Measurements from ENCODE around the gene B3GNT5.
"Not testable (repeated sequence)": the region's sequence is repeated elsewhere in the genome, so short reads cannot be mapped to it uniquely, and the experiment has no call there.

B3GNT5 gene, protein sequence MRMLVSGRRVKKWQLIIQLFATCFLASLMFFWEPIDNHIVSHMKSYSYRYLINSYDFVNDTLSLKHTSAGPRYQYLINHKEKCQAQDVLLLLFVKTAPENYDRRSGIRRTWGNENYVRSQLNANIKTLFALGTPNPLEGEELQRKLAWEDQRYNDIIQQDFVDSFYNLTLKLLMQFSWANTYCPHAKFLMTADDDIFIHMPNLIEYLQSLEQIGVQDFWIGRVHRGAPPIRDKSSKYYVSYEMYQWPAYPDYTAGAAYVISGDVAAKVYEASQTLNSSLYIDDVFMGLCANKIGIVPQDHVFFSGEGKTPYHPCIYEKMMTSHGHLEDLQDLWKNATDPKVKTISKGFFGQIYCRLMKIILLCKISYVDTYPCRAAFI

DNA sequence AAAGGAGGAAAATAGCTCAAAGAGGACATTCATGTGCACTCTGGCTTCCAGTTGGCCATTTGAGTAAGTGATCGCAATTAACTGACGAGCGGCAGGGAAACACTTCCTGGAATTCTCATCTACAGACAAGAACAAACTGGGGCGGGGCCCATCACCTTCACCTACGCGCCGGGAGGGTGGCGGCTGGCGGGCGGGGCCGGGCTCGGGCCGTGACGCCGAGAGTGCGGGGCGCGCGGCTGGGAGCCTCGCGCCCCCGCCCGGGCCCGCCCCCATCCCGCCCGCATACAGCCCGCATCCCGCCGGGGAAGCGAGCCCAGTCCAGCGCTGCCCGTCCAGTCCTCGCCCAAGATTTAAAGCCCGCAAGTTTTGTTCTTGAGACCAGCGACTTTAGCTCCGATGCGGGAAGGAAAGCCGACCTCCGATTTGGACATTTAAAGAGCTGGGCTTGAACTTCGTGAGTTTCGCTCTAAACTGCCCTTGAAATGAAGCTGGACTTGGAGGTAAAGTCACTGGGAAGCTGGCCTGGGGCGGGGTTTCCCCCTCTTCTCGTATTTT is at the start of gene B3GNT5:
B3GNT5 (plus strand) TSS at position 281 of the 555 bp plus-strand sequence. CDS start 16,546 bp downstream, outside the sequence.
- peak; percentile 90 for DNase-seq

DNA sequence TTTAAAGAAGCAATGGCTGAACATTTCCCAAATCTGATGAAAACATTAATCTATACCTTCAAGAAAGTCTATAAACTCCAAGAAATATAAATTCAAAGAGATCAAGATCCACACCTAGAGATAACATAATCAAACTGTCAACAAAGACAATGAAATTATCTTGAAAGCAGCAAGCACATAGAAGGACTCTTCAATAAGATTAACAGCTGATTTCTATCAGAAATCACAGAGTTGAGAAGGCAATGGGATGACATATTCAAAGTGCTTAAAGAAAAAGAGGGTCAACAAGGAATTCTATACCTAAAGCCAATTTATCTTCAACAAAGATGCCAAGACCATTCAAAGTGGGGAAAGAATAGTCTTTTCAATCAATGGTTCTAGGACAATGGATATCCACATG is 49.4 kb upstream of the B3GNT5 start:
- no peak for DNase-seq

DNA sequence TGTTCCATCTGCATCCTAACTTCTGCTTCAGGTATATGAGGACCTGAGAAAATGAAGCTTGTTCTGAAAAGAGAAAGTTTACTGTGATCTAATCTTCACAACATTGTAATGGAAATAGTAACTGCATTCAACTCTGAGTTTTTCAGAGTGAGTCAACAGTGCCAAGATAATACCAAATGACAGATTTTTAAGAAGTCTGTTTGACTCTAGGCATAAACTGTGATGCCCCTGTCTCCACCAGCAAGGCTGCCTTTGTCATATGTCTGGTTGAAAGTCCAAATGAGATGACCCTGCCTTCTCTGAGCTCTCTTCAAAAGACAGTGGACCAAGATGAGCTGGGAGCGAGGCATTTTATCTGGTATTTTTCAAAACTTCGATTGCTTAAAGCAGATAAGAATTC is 44.8 kb upstream of the B3GNT5 start:
- no peak for DNase-seq

DNA sequence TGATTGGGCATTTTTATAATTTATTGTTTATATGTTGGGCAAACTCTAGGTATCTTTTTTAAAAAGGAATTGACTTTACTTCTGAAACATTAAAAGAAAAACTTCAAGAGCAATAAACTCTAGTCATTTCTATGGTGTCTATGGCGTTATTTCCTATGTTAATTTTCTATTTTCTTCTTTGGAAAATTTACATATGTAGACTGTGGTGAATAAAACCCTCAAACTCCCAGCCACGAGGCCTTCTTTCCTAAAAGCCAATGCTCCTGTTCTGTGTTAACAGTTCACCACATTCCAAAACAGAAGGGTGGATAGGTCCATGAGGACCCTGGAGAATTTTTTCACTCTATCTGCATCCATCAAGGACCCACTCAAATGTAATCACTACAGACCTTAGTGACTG is 44.3 kb upstream of the B3GNT5 start:
- DNase-seq = no peak

DNA sequence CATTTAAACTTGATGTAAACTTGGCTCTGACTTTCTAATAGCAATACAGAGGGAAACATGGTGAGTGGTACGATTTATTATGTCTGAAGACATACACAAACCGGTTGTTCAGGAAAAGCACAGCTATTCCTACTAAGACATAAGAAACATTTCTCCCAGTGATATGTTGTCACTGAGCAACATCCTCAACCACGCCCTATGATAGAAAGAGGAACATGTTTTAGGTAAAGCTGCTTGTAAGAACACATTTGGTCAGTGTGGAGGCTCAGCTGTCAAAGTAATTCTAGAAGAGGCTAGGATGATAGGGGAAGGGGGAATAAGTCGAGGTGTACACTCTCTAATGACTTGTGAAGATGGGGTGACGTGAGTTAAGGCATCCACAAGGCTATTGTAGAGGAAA is 42.7 kb upstream of the B3GNT5 start:
- no peak for DNase-seq

DNA sequence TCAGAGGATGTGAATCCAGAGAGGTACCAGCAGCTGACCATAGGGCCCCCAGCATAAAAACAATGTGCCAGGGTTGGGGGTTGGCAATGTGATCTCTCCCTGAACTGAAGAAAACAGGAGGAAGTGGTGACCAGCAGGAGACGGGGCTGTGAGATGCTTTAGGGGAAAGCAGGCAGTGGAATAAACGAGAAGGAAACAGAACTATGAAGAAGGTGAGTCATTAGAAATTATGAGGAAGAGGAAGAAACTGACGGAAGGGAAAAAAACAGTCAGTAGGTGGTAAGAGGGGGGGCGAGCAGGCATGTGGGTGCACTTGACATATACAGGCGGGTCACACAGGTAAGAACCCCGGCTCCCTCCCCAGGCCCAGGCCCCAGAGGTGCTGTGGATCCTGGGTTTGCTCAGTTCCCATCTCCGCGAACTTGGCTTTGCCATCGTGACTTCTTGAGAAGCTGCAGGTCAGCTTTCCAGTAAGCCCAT is 42.2 kb upstream of the B3GNT5 start:
- DNase-seq = no peak

DNA sequence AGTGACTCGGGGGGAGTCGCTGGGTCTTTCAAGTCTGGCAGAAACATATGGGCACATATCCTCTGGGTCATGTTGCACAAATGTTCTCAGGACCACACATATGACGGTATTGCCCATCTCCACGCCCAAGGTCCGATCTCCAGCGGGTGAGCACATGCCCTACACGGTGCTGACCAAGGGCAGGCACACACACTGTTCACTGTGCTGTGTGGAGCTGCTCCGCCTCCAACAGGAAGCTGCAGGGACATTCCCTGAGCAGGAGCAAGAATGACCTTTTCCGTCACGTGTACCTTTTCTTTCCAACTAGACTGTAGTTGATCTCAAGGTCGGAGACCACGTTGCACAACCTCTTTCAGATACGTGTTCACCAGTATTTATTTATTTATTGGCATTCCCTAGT is 41.7 kb upstream of the B3GNT5 start:
- no peak for DNase-seq

DNA sequence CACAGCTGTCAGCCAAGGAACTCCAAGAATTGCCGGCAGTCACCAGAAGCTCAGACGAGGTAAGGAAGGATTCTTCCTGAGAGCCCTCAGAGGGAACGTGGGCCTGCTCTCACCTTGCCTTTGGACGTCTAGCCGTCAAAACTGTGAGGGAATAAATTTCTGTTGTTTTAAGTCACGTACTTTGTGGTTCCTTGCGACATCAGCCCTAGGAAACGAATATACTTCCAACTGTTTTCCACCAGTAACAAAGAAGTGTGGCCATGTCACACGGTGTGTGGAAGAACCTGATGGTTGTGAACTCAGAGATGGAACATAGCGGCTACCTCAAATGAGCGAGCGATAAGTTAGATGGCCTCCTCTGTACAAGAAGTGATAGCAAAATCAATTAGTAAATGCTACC is 41.0 kb upstream of the B3GNT5 start:
- no peak for DNase-seq

DNA sequence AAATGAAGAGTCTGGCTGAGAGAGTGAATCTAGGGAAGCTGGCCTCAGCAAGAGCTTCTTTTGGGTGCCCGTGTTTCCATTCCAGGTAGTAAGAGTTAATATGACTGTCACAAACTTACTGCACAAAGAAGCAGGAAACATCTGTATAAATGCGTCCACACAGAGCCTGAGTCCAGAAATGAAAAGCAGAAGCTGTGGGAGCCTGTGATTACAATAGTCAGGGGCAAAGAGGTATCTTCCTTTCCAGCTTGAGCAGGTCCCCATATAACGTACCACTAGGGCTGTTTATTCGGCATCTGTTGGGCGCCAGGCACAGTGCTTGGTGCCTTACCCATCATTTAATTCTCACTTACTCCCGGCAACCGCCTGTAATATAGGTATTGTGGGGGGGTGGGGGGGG is 40.5 kb upstream of the B3GNT5 start:
- DNase-seq = no peak

DNA sequence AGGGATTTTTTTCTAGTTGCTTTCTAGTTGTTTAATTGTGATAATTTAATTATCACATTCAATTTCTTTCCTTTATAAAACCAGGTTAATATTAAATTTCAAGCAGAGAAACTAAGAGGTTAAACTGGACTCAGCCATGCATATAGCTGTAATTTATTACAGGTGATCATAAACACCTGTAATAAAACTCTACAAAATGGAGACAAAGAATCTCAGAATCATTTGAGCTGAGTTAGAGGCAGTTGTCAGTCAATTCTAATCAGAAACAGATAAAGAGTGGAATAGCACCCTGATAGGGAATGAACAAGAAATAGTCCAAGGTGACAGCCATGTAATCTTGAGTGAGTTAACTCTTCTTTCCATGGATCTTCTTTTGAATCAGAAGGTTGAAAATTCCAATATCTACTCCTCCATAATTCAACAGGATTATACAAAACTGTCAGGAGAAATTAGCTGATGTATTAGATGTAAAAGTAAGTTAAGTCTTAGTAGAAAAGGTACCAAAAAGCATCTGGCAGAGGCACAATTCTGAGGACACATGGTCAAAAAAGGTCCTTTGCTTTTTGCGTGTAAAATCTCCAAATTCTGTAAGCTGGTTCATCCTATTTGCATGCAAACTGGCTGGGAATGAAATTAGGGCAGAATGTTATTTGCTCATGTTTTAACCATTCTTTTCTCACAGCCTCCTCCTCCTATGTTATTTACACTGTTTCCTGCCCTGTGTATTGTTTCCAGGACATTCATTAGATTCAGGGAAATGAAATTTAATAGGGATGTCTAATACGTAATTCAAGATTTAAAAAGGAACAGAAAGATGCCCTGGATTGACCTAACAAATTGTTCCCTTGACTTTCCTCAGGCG is 39.4 kb upstream of the B3GNT5 start:
- no peak for DNase-seq

DNA sequence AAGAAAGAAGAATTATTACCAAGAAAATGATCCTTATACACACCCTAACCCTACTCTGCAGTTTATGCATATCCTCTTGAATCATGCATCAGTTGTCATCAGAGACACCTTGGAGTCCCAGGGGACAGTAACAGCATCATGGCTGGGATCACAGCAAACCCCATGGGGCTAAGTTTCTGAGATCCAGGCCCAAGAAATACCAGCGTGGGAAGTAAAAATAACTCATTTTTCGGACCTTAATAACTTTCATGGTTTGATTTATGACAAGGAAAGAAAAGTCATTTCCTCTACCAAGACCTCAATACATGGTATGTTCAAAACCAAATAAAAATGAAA is 38.8 kb upstream of the B3GNT5 start:
- DNase-seq = no peak

DNA sequence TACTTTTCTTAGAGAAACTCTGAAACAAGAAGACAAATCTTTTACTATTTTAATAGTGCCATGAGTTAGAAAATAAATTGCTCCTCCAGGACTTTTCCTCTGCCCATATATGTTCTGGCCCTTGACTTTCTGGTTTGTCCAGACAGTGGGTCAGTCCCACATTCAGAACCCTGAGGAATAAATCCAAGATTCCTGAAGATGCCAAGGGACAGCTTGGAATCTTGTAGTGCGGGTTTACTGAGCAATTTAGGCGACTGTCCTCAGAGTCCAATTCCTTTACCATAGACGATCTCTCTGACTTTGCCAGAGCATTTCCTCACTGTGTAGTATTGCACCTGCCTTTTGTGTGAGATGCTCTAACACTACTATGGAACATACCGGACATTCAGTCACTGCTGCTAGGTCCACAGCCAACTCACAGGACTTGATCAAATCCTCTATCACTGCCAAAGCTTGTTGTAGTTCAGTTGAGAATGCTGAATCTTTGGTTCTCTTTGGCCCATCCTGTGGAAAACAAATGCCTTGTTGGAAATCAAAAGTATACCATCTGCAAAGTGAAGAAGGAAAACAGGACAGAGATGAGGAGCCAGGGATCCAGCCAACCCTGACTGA is 37.4 kb upstream of the B3GNT5 start:
- DNase-seq = no peak

DNA sequence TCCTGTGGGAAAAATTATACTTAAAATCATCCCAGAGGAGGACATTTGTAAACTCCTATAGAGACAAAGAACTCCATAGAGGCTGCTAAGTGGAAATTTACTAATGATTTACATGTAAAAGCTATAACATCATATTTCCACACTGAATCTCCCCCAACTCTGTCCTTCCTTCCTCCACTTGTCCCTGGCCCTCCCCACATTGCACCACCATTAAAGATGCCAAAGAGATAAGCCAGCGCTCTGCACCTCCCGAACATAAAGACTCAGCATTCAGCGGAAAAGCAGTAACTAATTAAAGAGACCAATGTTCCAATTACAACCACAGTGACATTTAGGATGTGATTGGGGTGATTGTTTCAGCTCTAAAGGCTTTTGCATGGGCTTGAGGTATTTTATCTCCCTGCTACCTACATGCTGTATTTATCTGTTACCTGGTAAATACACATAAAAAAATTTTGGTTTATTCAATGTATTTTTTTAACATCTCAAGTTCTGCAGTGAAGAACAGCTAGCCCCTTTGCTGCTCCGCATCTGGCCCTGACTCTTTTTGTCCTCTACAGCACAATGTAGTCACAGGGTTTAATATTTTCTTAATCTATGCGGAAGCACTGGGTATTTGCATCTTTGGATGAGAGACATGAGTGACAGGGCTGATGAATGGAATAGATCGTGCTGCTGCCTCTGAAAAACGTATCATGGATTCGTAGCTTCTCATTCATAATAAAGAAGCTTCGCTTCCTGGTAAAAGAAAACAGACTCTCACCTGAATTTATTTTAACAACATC is 35.3 kb upstream of the B3GNT5 start:
- no peak for DNase-seq

DNA sequence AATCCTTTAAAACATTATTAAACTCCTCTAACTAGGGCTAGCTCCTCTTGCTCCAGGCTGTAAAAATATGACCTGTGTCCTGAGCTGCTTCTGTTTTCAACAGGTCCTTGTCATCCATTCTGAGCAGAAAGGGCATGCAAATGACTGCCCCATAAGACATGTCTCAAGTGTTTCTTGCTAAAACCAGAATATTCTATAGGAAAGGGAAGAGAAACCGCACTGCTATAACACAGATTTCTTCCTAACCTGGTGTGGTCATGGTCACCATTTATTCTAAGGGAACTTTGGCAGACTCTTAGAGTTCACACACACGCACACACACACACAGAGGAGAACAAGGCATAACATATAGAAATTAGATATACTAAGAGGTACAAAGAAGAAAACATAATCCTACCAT is 34.2 kb upstream of the B3GNT5 start:
- no peak for DNase-seq

DNA sequence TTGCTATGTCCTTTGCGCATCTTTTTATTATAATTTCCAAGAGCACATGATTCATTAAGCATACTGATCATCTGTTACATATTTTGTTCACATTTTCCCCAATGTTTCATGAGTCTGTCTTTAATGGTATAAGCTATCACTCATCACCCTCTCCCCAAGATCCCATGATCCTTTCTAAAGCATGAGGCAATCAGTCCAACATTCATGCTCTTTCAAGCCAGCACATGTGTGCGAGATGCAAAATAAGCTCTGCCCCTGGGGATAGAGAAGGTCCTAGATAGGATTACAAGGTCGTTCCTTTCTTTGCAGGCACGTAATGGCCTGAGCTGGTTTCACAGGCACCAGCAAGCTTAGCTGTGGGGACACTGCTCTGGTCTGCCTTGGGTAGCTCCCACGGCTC is 32.2 kb upstream of the B3GNT5 start:
- no peak for DNase-seq

DNA sequence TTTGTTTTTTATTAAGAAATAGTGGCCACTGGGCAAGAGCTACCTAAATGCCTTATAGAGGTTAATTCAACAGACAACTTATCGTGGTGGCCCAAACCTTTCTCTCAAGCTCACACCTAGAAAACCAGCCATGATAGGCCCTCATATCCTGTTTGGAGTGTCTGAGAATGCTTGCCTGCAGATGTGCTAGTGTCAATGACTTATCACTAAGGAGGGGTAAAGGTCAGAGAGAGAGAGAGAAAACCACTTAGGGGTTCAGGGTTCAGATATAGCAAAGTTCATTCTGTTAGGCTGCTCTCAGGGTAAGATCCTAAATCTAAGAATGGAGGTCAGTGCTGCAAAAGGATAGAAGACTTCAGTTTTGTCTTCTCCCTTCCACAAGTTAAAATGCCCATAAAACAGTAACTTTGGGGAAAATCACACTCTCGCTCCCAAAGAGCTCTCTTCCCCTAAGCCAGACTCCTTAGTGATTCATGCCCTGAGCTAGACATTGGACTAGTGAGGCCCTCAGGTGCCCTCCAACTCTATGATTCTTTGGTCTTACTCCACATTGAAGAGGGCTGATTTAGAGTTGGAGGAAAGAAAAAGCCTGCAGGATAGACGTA is 30.3 kb upstream of the B3GNT5 start:
- DNase-seq = no peak

DNA sequence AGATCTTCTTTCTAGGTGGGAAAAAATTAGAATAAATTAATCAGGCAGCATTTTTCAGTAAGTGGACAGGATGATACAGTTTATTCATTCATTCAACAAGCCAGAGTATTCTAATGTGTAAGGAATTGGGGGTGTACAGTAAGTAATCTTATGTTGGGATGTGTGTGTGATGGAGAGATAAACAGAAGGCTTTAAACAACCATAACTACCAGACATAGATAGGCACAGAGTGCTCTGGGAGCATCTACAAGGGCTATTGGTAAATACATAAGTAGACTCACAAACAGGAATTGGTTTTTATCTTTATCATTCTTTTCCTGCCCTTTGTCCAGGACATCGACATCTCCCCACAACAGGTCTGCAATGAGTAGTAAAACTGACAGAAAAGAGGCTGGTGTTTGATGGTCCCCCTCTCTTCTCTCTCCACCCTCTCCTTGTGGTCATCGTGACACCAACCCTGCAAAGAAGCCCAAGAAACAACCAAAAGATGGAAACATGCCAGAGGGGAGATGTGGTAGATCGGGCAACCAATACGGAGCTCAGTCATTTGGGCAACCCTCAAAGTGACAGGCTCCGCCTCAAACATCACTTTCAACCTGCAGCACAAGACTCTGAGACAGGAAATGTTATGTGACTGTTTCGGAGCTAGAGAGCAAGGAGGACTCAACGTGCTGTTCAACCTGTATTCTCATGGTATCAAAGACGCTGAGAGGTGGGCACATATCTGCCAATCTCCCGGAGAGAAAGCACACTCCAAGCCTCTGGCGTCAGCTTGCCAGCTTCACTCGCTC is 28.7 kb upstream of the B3GNT5 start:
- no peak for DNase-seq

DNA sequence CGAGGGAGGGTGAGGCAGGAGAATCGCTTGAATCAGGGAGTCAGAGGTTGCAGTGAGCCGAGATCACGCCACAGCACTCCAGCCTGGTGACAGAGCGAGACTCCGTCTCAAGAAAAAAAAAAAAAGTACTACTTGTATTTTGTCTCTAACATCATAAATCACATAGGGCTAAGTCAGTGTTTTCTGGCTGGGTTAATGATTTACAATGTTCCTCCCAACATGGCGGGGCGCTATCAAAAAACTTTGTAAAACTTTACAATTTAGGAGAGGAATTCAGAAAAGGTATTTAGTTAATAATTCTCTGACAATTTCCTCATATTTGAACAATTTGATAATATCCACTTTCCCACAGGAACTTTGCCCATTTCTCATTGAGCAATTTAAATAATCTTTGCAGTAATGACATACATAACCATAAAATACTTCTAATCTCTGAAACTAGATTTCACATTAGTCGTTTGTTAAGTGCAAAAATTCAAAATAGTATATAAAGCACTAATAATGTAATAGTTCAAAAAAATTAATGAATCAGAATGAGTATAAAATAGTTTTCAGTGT is 26.6 kb upstream of the B3GNT5 start:
- DNase-seq = no peak

DNA sequence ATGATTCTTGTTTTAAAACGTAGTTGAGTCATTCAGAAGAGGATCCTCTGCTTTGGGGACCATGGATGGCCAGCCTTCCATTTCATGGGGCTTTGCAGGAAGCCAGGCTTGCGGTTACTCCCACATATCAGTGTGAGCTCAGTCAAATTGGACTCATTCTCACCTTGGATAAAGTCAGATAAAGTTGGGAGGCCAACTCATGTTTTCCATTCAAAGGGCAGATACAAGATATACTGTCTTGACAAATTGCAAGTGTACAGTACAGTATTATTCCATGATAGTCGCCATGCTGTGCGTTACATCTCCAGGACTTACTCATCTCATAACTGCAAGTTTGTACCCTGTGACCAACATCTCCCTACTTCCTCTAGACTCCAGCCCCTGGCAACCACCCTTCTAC is 25.5 kb upstream of the B3GNT5 start:
- no peak for DNase-seq

DNA sequence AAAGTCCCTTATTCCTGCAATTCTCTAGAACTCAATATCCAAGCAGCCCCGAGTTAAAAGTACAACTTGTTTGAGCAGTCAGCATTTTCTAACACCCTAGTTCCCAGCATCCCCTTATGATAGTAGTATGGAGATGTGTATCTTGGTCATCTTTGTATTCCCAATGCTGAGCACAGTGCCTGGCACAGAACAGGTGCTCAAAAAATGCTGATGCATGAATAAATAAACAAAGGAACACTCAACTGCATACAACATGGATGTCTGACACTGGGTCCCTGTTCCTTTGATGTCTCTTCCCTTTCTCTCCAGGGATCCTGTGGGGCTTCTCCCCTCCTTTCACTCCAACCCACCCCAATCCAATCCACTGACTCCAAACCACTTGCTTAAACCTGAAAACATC is 23.9 kb upstream of the B3GNT5 start:
- no peak for DNase-seq

DNA sequence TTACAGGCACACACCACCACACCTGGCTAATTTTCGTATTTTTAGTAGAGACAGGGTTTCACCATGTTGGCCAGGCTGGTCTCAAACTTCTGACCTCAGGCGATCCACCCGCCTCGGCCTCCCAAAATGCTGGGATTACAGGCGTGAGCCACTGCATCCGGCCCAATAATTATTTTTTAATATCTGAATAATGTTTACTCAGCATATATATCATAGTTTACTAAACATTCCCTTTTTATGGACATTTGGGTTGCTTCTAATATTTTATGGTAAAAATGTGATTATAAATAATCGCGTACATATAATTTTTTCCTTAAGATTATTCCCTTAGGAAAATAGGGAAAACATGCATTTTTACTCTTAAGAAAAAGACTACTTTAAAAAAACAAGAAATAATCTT is 22.8 kb upstream of the B3GNT5 start:
- not testable (repeated sequence) for DNase-seq
